GM12892 (cell line): ENCODE data around the gene RFFL.

ENCODE experiments used
- DNase-seq: peaks from one replicate; pipeline ENCODE4 v3.0.0; 2011; ENCODE audit not compliant: insufficient read length
- FAIRE-seq: peaks from 2 replicates; lab custom pipeline; 2011; peaks lifted over from hg19 to GRCh38; lab: Jason Lieb, UNC
- POLR2A ChIP-seq: IDR thresholded peaks from 2 replicates; pipeline ENCODE4 v1.6.1; 2011; ENCODE audit warnings: low read depth, low read length, control low read depth
- POLR2AphosphoS5 ChIP-seq: IDR thresholded peaks from 2 replicates; pipeline ENCODE4 v1.6.1; 2011; ENCODE audit warnings: low read depth, low read length, control low read depth
- TAF1 ChIP-seq: IDR thresholded peaks from 2 replicates; pipeline ENCODE4 v1.6.1; 2011; ENCODE audit warnings: low read depth, mild to moderate bottlenecking, control low read depth, low read length, borderline replicate concordance

Gene RFFL

GRCh38 chr17:35089586-35090296 is 26.2 kb upstream of the RFFL start:
- DNase-seq (no peak), FAIRE-seq (no peak)

GRCh38 chr17:35088881-35089585 is 25.5 kb upstream of the RFFL start:
- DNase-seq, result peak; percentile 72
- TF ChIP-seq POLR2AphosphoS5, result no peak
- TF ChIP-seq POLR2A, result 0 out of 2 replicates have a peak, but pooled peaks have one; percentile 12
- FAIRE-seq, result peak; percentile 91

More at GRCh38 chr17:35089586-35090296, 26.2 kb upstream of the RFFL start:
- TF ChIP-seq POLR2AphosphoS5, result no peak
- no peak for TF ChIP-seq TAF1
- no peak; the same call in 1 of the 2 replicates for TF ChIP-seq POLR2A

- FAIRE-seq (no peak), DNase-seq (no peak)
- TF ChIP-seq POLR2AphosphoS5 (peak; percentile 73; the same call in 1 of the 2 replicates), POLR2A (peak; percentile 74), TAF1 (peak; percentile 46; the same call in 1 of the 2 replicates)
Observed at GRCh38 chr17:35088356-35088880, 24.9 kb upstream of the RFFL start.

GRCh38 chr17:35087731-35088355 is 24.3 kb upstream of the RFFL start:
- DNase-seq, result no peak
- peak; percentile 15; the same call in 1 of the 2 replicates for TF ChIP-seq POLR2A
- no peak for TF ChIP-seq TAF1
- TF ChIP-seq POLR2AphosphoS5, result no peak
- FAIRE-seq, result peak; percentile 44

- DNase-seq, result no peak
- no peak for TF ChIP-seq POLR2AphosphoS5
- TF ChIP-seq TAF1, result no peak
- TF ChIP-seq POLR2A, result no peak
- no peak for FAIRE-seq
Observed at GRCh38 chr17:35086931-35087573, 23.5 kb upstream of the RFFL start.

- no peak for FAIRE-seq
- DNase-seq, result no peak
- TF ChIP-seq POLR2A (no peak), TAF1 (no peak), POLR2AphosphoS5 (no peak)
Observed at GRCh38 chr17:35086164-35086563, 22.7 kb upstream of the RFFL start.

GRCh38 chr17:35084987-35085386 is 21.5 kb upstream of the RFFL start:
- FAIRE-seq, result no peak

GRCh38 chr17:35083071-35083470 is 19.6 kb upstream of the RFFL start:
- FAIRE-seq (no peak), DNase-seq (no peak)
- TF ChIP-seq TAF1 (no peak), POLR2A (no peak), POLR2AphosphoS5 (no peak)

More at GRCh38 chr17:35084987-35085386, 21.5 kb upstream of the RFFL start:
- no peak for DNase-seq
- TF ChIP-seq TAF1 (no peak), POLR2A (no peak), POLR2AphosphoS5 (no peak)

- no peak for DNase-seq
- FAIRE-seq, result no peak
- TF ChIP-seq TAF1 (no peak), POLR2A (no peak), POLR2AphosphoS5 (no peak)
Observed at GRCh38 chr17:35082073-35082657, 18.7 kb upstream of the RFFL start.

- TF ChIP-seq POLR2A (no peak), TAF1 (no peak), POLR2AphosphoS5 (no peak)
- FAIRE-seq, result no peak
Observed at GRCh38 chr17:35081638-35082037, 18.1 kb upstream of the RFFL start.

GRCh38 chr17:35080536-35080935 is 17.0 kb upstream of the RFFL start:
- peak; percentile 89 for FAIRE-seq
- peak; percentile 36 for DNase-seq
- no peak for TF ChIP-seq TAF1
- TF ChIP-seq POLR2A, result peak; percentile 64
- TF ChIP-seq POLR2AphosphoS5, result peak; percentile 56; the same call in 1 of the 2 replicates

More at GRCh38 chr17:35081638-35082037, 18.1 kb upstream of the RFFL start:
- no peak for DNase-seq
